Esophagus muscularis mucosa (tissue), 4 donors: ENCODE data around the gene GMDS. TPM values are rescaled to one million over a fixed set of nuclear protein-coding genes. Genes with fewer than 3 reads are reported as not detected.

Source experiments
- DNase-seq: peaks from one replicate; pipeline ENCODE4 v3.0.0-alpha.2; 2017; ENCODE audit errors: extremely low spot score
- H3K27ac ChIP-seq, 4 donors: fragments of 200-600 bp; sonication (generic); replicated peaks in 1 of 4; 1 replicate in 3 of 4; 2 replicates in 1 of 4; pipeline ENCODE4 v1.5.1; 2016 to 2019; ENCODE audit warnings: mild to moderate bottlenecking in 1 of 4
- H3K27me3 ChIP-seq, 4 donors: fragments of 200-600 bp; sonication (generic); one replicate each; pipeline versions ENCODE4 v1.5.1 to v1.6.0; 2016 to 2019
- H3K36me3 ChIP-seq, 4 donors: fragments of 200-600 bp; sonication (generic); one replicate each; pipeline ENCODE4 v1.5.1; 2016 to 2019
- H3K4me1 ChIP-seq, 4 donors: fragments of 200-600 bp; sonication (generic); one replicate each; pipeline ENCODE4 v1.5.1; 2016 to 2019
- H3K4me3 ChIP-seq, 4 donors: fragments of 200-600 bp; sonication (generic); 1 replicate in 2 of 4; 2 replicates in 2 of 4; pipeline ENCODE4 v1.5.1; 2016 to 2019; ENCODE audit warnings: mild to moderate bottlenecking in 4 of 4, moderate library complexity in 1 of 4
- H3K9me3 ChIP-seq, 4 donors: fragments of 200-600 bp; sonication (generic); 1 replicate in 3 of 4; 2 replicates in 1 of 4; pipeline ENCODE4 v1.5.1; 2016 to 2019
- EP300 ChIP-seq: sonication (generic); formaldehyde crosslinking; IDR thresholded peaks from one replicate; pipeline ENCODE4 v1.6.1; 2017; ENCODE audit warnings: antibody characterized with exemption
- POLR2A ChIP-seq: fragments of 450-650 bp; IDR thresholded peaks from one replicate; pipeline ENCODE4 v1.6.1; 2017; ENCODE audit warnings: antibody characterized with exemption, moderate library complexity, mild to moderate bottlenecking, low read depth
- POLR2AphosphoS5 ChIP-seq, 2 donors: sonication (generic); formaldehyde crosslinking; IDR thresholded peaks; one replicate each; pipeline ENCODE4 v1.6.1; 2017; ENCODE audit warnings: antibody characterized with exemption in 2 of 2
- WGBS: methylation state at CpG from one replicate; pipeline ENCODE4 v1.1.5; 2018; 5-methylcytosine and 5-hydroxymethylcytosine counted together
- intact Hi-C: fragments of 100-400 bp; cut with DNase I; formaldehyde crosslinking; loops from one replicate; pipeline ENCODE4 v1.15.1; 2023
- total RNA-seq, 4 donors: library from RNA; depleted of rRNA; stranded (reverse); fragments of >200 nt; gene quantifications; one replicate each; pipeline versions ENCODE4 v1.1.0 to v1.2.1, GENCODE V29; 2016
- TF ChIP-seq, protein P1 (sequence below), 3 experiments: fragments of 200-600 bp in 2 of 3; fragments of 450-650 bp in 1 of 3; sonication (generic) in 2 of 3; IDR thresholded peaks; one replicate each; pipeline ENCODE4 v1.5.1; 2017 to 2019; ENCODE audit warnings: antibody characterized with exemption in 3 of 3, mild to moderate bottlenecking in 2 of 3, moderate library complexity in 1 of 3

The GMDS gene
- total RNA-seq, 4 donors from 2014 or later: 3.6 to 14.1 (median 6.0) TPM

DNA sequence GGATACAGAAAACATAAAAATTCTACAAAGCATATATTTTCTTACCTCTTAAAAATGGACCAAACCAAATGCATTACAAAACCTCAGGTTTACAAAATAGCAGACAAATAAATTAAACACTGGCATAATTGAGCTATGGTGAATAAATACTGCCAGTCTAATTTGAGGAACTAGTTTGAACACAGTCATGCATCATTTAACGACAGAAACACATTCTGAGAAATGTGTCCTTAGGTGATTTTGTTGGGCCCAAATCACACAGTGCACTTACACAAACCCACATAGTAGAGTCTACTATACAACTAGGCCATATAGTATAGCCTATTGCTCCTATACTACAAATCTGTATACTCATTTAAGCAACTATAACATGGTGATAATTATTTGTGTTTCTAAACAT is 420.1 kb downstream of the GMDS start:
- no peak overlapping the region for H3K27ac ChIP-seq
- H3K9me3 ChIP-seq: peaks cover 0 to 18% (median 5%) of the 10 kb centered on the region in 4 donors
- intact Hi-C loops: no loop called here
- H3K4me3 ChIP-seq: no peak overlapping the region
- 83% methylated on average over 1 of the region's 1 CpG for WGBS
- TF ChIP-seq EP300 (no peak), POLR2A (no peak), POLR2AphosphoS5 (IDR thresholded peaks at IDR 0.05) (no peak)
- TF ChIP-seq, protein P1, sequence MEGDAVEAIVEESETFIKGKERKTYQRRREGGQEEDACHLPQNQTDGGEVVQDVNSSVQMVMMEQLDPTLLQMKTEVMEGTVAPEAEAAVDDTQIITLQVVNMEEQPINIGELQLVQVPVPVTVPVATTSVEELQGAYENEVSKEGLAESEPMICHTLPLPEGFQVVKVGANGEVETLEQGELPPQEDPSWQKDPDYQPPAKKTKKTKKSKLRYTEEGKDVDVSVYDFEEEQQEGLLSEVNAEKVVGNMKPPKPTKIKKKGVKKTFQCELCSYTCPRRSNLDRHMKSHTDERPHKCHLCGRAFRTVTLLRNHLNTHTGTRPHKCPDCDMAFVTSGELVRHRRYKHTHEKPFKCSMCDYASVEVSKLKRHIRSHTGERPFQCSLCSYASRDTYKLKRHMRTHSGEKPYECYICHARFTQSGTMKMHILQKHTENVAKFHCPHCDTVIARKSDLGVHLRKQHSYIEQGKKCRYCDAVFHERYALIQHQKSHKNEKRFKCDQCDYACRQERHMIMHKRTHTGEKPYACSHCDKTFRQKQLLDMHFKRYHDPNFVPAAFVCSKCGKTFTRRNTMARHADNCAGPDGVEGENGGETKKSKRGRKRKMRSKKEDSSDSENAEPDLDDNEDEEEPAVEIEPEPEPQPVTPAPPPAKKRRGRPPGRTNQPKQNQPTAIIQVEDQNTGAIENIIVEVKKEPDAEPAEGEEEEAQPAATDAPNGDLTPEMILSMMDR (IDR thresholded peaks at IDR 0.05): no peak
- H3K4me1 ChIP-seq: peaks cover 0 to 15% (median 11%) of the 10 kb centered on the region in 4 donors
- H3K27me3 ChIP-seq: no peaks in the 10 kb centered on the region
- no peak for DNase-seq
- H3K36me3 ChIP-seq: no peaks in the 10 kb centered on the region

DNA sequence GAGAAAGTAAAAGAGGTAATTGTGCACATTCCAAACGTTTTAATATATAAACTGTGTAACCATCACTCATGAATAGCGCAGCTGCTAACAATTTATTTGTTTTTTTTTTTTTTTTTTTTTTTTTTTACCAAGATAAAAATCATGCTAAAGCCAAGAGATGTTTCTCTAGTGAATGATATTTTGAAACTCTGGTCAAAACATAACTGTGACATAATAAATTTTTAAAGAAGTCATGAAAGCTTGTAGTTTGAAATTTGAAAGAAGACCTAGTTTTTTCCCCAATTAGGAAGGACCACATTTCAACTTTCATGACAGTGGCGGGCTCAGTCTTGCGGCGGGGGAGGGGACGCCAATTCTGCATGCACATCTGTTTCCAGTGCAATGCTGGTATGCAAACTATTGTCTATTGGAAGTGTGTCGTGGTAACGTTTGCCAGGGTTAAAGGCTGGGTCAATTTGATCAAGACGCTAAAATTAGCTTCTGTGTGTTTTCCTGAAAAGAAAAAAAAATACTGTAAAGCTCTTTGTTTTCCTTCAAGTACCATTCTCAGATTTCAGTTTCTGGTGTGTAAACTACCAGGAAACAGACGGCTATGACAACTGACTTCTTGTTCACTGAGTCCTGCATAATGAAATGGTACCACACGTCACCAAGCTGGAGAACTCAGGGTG is 423.8 kb downstream of the GMDS start:
- no peak for DNase-seq
- intact Hi-C loops: no loop called here
- TF ChIP-seq POLR2AphosphoS5 (IDR thresholded peaks at IDR 0.05) (peak in 1 of 2 donors; percentile 24), POLR2A (no peak)
- peak overlapping the region; percentile 19 to 41 (median 32) for H3K4me3 ChIP-seq
- no peaks in the 10 kb centered on the region for H3K36me3 ChIP-seq
- H3K27me3 ChIP-seq: no peaks in the 10 kb centered on the region
- H3K27ac ChIP-seq: no peak overlapping the region
- 39% methylated on average over 11 of the region's 11 CpGs for whole genome bisulfite sequencing
- no peaks in the 10 kb centered on the region for H3K9me3 ChIP-seq
- H3K4me1 ChIP-seq: peaks cover 0 to 17% (median 16%) of the 10 kb centered on the region in 4 donors

DNA sequence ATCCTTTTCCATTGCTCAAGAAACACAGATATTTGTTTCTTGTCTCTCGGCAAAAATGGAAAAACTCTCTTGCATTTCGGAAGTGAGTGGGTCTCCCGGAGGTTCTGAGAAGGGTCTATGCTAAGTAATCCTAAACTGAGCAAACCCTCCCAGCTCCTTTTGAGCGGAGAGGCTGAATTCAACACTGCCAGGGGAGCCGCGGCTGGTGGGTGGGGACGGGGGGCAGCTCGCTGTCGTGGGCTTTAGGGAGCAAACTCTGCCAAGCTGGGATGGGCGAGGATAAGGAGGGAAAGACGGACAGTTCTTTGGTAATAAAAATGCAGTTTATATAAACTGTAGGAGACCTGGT is 424.3 kb downstream of the GMDS start:
- H3K4me1 ChIP-seq: peaks cover 0 to 17% (median 16%) of the 10 kb centered on the region in 4 donors
- H3K27ac ChIP-seq: peak overlapping the region in 1 of 4 donors; percentile 49
- intact Hi-C loops: no loop called here
- no peaks in the 10 kb centered on the region for H3K27me3 ChIP-seq
- H3K36me3 ChIP-seq: no peaks in the 10 kb centered on the region
- no peak for DNase-seq
- H3K4me3 ChIP-seq: peak overlapping the region; percentile 19 to 41 (median 32)
- 44% methylated on average over 11 of the region's 11 CpGs for WGBS
- TF ChIP-seq POLR2AphosphoS5 (IDR thresholded peaks at IDR 0.05) (no peak), POLR2A (no peak), EP300 (no peak)
- TF ChIP-seq, protein P1 (IDR thresholded peaks at IDR 0.05): no peak
- no peaks in the 10 kb centered on the region for H3K9me3 ChIP-seq

DNA sequence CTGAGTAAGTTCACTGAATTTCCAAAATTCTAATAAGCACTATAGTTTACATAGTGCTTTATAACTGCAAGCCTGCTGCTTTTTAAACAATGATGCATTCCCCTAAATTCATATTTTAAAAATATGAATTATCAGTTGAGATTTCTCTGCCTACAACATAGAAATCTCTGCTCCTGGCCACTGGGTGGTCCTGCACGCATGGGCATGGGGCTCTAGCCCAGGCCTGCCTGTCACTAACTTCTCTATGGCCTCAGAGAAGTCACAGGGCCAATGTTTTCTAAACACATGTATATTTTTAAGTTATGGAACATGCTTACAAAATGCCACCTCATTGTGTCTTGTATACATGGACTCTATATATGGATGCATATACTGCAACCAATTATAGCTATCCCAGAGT is 424.7 kb downstream of the GMDS start:
- intact Hi-C loops: no loop called here
- no peaks in the 10 kb centered on the region for H3K9me3 ChIP-seq
- no peak for DNase-seq
- no peaks in the 10 kb centered on the region for H3K36me3 ChIP-seq
- no peak overlapping the region for H3K27ac ChIP-seq
- peak overlapping the region in 2 of 4 donors; percentile 31 to 32 for H3K4me3 ChIP-seq
- no peak for TF ChIP-seq EP300
- no peak for TF ChIP-seq POLR2AphosphoS5 (IDR thresholded peaks at IDR 0.05)
- TF ChIP-seq, protein P1 (IDR thresholded peaks at IDR 0.05): no peak
- no peak for TF ChIP-seq POLR2A
- peaks cover 0 to 17% (median 16%) of the 10 kb centered on the region in 4 donors for H3K4me1 ChIP-seq
- no peaks in the 10 kb centered on the region for H3K27me3 ChIP-seq
- 81% methylated on average over 1 of the region's 1 CpG for WGBS

DNA sequence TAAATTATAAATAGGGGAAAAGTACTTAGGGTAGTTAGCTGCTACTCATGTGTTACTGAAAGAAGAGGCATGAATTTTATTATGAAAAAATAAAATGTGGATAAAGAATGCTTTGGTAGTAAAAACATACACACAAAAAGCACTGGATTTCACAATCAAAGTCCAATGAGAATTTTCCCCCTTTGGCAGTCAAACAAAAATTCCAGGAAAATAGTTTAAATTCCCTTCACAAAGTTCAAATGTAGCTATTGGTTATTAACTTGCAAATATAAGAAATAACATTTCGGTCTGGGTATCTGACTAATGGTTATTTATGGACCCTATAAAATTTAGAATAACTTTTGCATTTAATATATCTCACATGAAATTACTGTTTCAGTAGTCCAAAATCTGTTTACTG is 425.2 kb downstream of the GMDS start:
- no peaks in the 10 kb centered on the region for H3K36me3 ChIP-seq
- H3K27ac ChIP-seq: no peak overlapping the region
- TF ChIP-seq, protein P1 (IDR thresholded peaks at IDR 0.05): no peak
- TF ChIP-seq POLR2AphosphoS5 (IDR thresholded peaks at IDR 0.05) (no peak), EP300 (no peak), POLR2A (no peak)
- no peaks in the 10 kb centered on the region for H3K27me3 ChIP-seq
- intact Hi-C loops: no loop called here
- H3K9me3 ChIP-seq: no peaks in the 10 kb centered on the region
- DNase-seq: no peak
- 54% methylated on average over 1 of the region's 1 CpG for WGBS
- H3K4me1 ChIP-seq: peaks cover 0 to 17% (median 16%) of the 10 kb centered on the region in 4 donors
- no peak overlapping the region for H3K4me3 ChIP-seq
